WI38 (cell line): ENCODE data around the gene IER5L.

Experiments used
- H3K4me3 ChIP-seq: 2 replicates; pipeline ENCODE4 v1.5.1; 2011; ENCODE audit warnings: low read depth, mild to moderate bottlenecking, control low read depth, low read length
- TF ChIP-seq, protein P1 (sequence below): IDR thresholded peaks from 2 replicates; pipeline ENCODE4 v1.5.1; 2012; ENCODE audit warnings: low read depth, mild to moderate bottlenecking, control low read depth, low read length

IER5L gene

GRCh38 chr9:129221979-129222635, 44.0 kb upstream of the IER5L start:
- TF ChIP-seq, protein P1, sequence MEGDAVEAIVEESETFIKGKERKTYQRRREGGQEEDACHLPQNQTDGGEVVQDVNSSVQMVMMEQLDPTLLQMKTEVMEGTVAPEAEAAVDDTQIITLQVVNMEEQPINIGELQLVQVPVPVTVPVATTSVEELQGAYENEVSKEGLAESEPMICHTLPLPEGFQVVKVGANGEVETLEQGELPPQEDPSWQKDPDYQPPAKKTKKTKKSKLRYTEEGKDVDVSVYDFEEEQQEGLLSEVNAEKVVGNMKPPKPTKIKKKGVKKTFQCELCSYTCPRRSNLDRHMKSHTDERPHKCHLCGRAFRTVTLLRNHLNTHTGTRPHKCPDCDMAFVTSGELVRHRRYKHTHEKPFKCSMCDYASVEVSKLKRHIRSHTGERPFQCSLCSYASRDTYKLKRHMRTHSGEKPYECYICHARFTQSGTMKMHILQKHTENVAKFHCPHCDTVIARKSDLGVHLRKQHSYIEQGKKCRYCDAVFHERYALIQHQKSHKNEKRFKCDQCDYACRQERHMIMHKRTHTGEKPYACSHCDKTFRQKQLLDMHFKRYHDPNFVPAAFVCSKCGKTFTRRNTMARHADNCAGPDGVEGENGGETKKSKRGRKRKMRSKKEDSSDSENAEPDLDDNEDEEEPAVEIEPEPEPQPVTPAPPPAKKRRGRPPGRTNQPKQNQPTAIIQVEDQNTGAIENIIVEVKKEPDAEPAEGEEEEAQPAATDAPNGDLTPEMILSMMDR, result no peak
- no peak overlapping the region for H3K4me3 ChIP-seq

DNA sequence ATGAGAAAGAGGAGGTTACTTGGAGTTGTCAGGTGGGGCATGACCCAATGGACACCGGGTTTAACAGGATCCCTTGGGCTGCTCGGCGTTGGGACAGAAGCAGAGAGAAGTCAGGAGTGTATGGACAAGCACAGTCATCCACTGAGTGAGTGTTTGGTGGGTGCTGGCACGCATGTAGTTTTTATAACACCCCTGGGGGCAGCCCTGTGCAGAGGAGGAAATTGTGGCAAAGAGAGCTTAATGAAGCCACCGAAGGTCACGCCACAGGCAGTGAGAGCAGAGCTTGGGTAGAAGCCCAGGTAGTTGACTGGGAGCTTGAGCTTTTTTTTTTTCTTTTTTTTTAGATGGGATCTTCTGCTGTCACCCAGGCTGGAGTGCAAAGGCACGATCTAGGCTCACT, 43.2 kb upstream of the IER5L start:
- TF ChIP-seq, protein P1, result no peak
- H3K4me3 ChIP-seq, result no peak overlapping the region

GRCh38 chr9:129220771-129221170, 42.7 kb upstream of the IER5L start:
- no peak overlapping the region for H3K4me3 ChIP-seq
- TF ChIP-seq, protein P1, result no peak

DNA sequence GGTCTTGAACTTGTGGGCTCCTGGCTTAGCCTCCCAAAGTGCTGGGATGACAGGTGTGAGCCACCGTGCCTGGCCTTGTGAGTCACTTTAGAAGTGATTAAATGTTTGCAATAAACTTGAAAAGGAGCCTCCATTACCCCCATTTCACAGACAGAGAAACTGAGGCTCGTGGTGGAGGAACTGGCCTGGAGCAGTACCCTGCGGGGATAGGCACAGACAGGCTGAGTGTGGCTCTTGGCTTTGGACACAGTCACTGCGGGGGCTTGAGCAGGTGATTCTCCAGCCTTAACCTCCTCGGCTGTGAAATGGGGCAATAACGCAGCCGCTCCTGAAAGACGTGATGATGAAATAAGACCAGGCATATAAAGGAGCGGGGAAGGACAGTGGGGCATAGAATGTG, 40.9 kb upstream of the IER5L start:
- no peak overlapping the region for H3K4me3 ChIP-seq
- TF ChIP-seq, protein P1, result no peak

GRCh38 chr9:129218272-129218625, 40.2 kb upstream of the IER5L start:
- no peak overlapping the region for H3K4me3 ChIP-seq
- TF ChIP-seq, protein P1, result no peak

DNA sequence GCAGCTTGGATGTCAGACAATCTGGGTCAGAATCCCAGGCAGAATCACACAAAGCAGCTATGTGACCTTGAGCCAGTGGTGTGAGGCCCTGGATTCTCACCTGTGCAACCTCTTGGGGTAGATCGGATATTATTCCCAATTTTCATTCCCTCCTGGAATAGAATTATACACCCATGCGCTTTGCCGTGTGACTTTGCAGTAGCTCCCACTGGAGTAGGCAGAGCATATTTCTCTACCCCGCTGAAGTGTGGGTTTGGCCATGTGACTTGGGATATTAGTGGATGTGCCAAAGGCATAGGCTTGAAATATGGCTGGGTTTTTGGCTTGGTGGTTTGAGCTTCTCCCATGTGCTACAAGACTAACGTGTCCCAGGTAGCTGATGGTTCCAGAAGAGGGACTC, 35.5 kb upstream of the IER5L start:
- TF ChIP-seq, protein P1, result no peak
- no peak overlapping the region for H3K4me3 ChIP-seq

GRCh38 chr9:129211686-129212085, 33.6 kb upstream of the IER5L start:
- TF ChIP-seq, protein P1, result no peak
- H3K4me3 ChIP-seq, result no peak overlapping the region
